GM21423 (cell line): Measurements from ENCODE around the gene FAM89A.
"Not testable (repeated sequence)": the region's sequence is repeated elsewhere in the genome, so short reads cannot be mapped to it uniquely, and the experiment has no call there.

Experiments used
- ATAC-seq: cut with Tn5 transposase; IDR thresholded peaks from one replicate; pipeline ENCODE4 v1.9.1; 2021; ENCODE audit warnings: mild to moderate bottlenecking, moderate library complexity; ENCODE audit not compliant: unreplicated experiment

The FAM89A gene

GRCh38 chr1:231057410-231057809, 17.4 kb upstream of the FAM89A start:
- ATAC-seq: no peak

GRCh38 chr1:231055271-231055670, 15.2 kb upstream of the FAM89A start:
- no peak for ATAC-seq

GRCh38 chr1:231053493-231054162, 13.6 kb upstream of the FAM89A start:
- no peak for ATAC-seq

- ATAC-seq: no peak
Measured at GRCh38 chr1:231052777-231053176, 12.7 kb upstream of the FAM89A start.

- ATAC-seq: not testable (repeated sequence)
Measured at GRCh38 chr1:231050932-231051331, 10.9 kb upstream of the FAM89A start.

GRCh38 chr1:231050395-231050794, 10.3 kb upstream of the FAM89A start:
- ATAC-seq: no peak

- ATAC-seq: no peak
Measured at GRCh38 chr1:231049121-231049979, 9.3 kb upstream of the FAM89A start.

- ATAC-seq: not testable (repeated sequence)
Measured at GRCh38 chr1:231048419-231048818, 8.4 kb upstream of the FAM89A start.

- ATAC-seq: not testable (repeated sequence)
Measured at GRCh38 chr1:231047529-231047928, 7.5 kb upstream of the FAM89A start.

GRCh38 chr1:231046730-231047395, 6.8 kb upstream of the FAM89A start:
- ATAC-seq: no peak

- not testable (repeated sequence) for ATAC-seq
Measured at GRCh38 chr1:231045921-231046729, 6.1 kb upstream of the FAM89A start.

GRCh38 chr1:231045286-231045685, 5.2 kb upstream of the FAM89A start:
- no peak for ATAC-seq

- ATAC-seq: no peak
Measured at GRCh38 chr1:231044588-231044987, 4.5 kb upstream of the FAM89A start.

- ATAC-seq: no peak
Measured at GRCh38 chr1:231041719-231042261, 1.7 kb upstream of the FAM89A start.

GRCh38 chr1:231040800-231041718, 1.0 kb upstream of the FAM89A start:
- ATAC-seq: no peak

- peak; percentile 39 for ATAC-seq
Measured at GRCh38 chr1:231039161-231040018, 664 bp downstream of the FAM89A start.

- no peak for ATAC-seq
Measured at GRCh38 chr1:231037585-231038517, 2.2 kb downstream of the FAM89A start.
